Inflammatory macrophage treated with lipopolysaccharide for 1 hour (primary cell): ENCODE measurements around the gene YBX2.

Experiments used
- DNase-seq, 2 donors: peaks; one replicate each; pipeline ENCODE4 v3.0.0-alpha.2; 2020 to 2022

The YBX2 gene

DNA sequence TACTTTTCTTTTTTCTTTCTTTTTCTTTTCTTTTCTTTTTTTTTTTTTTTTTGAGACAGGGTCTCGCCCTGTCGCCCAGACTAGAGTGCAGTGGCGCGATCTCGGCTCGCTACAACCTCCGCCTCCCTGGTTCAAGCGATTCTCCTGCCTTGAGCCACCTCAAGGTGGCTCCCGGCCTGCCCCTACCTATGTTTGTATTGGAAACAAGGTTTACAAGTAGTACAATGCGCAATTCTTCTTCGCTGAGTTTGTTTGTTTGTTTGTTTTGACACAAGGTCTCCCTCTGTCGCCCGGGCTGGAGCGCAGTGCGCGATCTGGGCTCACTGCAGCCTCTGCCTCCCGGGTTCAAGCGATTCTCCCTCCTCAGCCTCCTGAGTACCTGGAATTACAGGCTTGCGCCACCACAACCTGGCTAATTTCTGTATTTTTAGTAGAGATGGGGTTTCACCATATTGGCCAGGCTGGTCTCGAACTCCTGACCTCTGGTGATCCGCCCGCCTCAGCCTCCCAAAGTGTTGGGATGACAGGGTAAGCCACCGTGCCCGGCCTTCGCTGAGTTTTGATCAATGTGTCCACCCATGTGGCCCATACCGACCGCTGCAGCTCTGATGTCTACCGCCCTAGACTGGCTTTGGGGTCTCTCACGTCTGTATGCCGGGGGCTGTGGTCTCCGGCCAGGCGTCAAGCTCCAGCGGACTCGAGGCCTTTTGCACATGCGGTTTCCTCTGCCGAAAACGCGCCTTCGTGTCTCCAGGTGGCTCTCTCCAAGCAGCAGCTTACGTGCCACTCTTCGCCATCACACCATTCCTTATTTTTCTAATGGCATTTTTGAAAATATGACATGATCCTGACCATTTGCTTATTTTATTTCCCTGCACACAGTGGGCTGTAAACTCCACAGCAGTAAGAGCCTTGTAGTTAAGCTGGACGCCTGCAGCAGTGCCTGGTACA, 1.1 kb upstream of the YBX2 start:
- DNase-seq: no peak

DNA sequence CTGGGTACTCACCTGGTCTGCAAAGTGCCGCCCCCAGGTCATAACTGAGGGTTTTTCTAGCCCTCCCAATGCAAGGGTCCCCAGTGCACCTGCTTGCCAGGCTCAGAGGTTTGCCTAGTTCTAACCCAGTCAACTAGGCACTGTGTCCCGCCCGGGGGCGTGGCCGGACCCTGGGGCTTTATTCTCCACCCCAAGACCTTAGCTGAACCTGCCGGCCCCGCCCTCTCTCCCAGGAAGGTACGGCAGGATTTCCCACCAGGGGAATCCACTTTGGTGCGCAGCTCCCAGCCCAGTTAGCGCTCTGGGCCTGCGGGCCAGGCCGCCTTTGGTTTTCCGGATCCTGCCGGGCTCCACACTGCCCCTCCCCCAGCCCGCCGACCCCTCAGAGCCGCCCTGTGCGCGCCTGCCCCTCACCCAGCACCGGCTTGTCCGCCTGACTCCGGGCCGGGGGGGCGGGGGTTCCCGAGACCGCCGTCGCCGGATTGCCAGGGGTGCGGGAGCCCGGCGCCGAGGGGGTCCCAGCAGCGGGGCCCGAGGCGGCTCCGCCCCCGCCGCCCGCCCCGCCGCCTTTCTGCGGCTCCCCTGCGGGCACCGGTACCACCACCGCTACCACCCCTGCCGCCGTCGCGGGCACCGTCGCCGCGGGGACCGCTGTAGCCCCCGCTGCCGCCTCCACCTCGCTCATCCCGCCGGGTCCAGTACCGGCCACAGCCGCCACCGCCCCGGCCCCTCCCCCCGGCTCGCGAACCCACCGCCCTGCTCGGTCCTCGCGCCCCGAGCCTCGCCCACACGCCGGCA, 424 bp downstream of the YBX2 start:
- DNase-seq: no peak

DNA sequence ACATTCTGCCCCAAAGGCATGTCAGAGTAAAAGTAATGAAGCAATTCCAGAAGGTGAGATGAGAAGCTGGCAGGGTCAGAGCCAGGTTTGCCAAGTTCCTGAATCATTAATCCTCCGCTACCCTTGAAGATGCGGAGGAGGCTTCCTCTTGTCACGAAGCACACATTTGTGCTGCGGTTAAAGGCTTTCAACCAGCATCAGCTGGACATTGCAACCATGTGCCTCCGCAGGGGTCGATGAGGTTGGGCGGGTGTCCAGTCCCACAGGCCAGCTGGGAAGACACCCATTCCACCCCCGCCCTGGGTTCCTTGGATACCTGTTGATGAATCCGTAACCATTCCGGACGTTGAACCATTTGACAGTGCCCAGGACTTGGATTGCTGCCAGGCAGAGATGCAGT, 1.3 kb downstream of the YBX2 start:
- DNase-seq: no peak

DNA sequence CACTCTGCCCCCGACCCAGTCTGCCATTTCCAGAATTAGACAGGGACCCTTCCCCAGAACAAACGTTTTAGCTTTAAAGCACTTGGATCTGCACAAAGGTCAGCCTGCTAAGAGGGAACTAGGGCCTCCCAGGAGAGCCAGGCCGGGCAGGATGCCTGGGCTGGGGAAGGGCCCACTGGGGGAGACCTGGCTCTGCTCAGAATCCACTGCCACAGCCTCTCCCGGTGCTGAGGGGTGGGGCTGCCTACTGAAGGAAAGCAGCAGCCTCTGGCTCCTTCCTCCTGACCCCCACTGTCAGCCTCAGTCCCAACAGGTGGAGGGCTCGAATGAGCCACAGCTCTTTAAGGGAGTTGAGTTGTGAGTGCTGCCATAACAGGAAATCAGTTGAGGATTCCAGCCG, 1.7 kb downstream of the YBX2 start:
- no peak for DNase-seq

DNA sequence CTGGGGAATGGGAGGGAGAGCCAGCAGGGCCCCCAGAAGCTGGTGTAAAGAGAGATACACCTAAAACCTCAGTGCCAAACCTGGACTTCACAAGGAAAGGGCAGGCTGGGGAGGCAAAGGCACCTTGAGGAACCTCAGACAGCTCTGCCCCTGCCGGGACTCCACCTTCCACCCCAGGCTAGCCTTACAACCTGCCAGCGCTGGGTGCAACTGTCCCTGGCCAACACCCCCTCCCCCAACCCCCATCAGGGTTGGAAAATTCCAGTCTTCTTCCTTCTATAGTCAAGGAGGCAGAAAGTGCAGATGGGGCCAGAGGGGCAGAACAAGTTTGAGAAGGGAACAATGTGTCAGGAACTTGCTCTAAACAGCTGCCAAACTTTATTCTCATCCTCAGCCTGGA, 2.2 kb downstream of the YBX2 start:
- DNase-seq: no peak

DNA sequence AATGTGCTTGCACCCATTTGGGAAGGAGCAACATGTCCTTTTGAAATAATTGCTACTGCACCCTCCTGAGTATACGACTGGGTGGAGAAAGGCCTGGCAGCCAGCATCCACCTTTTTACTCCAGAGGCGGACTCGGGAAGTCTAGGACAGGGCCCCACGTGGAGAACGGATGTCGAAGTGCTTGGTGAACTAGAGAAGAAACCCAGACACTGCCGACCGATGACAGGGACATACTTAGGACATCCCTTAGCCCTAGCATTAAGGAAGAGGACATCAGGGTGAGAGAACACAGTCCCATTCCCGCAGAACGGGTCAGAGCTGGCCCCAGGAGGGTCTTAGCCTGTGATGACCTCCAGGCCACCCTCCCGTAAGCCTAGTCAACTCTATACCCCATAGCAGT, 3.8 kb downstream of the YBX2 start:
- DNase-seq: no peak

DNA sequence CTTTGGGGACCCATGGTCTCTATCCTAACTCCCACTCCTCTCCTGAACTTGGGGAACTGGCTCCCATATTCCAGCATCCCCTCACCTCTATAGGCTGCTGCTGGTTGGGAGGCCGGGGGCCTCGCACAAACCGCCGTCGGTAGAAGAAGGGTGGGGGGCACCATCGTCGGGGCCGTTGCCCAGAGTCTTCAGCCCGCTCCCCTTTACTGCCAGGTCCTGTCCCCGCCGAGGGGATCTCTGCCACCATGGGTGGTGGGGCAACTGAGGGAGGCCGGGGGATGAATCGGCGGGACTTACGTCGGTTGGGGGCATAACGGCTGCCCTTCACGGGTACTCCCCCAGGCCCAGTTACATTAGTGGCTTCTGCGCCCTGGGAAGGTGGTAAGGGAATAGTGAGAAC, 4.3 kb downstream of the YBX2 start:
- DNase-seq: no peak

DNA sequence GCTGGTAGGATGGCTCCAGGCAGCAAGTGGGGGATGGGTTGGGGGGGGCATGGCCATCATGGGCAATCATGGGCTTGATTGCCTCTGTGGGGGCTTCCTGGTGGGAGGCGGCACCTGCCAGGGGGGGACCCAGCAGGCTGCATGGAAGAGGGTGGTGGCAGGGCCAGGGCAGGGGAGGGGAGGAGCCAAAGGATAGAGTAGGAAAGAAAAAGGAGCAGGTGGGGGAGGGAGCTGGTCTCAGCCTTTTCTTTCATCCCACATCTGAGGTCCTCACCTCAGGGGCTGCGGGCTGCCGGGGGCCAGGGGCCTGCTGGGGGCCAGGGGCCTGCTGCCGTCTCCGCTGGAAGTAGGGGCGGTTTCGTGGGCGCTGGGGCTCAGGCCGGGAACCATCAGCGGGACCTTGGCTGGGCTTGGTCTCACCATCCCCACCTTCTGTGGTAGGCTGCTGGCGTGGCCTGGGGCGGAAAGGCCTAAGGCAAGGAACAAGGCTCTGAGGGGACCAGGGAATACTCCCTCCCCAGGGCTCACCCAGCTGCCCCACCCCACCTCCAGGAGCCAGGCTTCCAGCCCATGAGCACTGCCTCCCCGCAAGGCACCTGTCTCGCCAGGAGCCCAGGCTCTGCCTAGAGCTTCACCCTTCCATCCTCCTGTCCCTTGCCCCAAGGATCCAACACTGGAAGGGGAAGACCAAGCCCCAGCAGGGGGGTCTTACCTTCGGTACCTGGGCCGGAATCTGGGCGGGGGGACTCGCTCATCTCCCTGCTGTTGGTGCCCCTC, 5.0 kb downstream of the YBX2 start:
- no peak for DNase-seq

DNA sequence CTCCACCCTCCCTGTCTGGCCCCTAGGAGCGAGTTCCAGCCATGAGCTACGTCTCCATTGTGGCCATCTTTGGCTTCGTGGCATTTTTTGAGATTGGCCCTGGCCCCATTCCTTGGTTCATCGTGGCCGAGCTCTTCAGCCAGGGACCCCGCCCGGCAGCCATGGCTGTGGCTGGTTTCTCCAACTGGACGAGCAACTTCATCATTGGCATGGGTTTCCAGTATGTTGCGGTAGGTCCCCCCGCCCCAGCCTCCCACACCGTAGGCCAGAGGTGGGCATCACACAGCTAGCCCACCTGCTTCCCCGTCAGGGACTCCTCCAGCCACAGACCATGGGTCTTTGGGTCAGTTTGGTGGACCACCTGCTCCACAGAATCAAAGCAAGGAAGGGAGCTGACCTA, 8.8 kb downstream of the YBX2 start:
- no peak for DNase-seq

DNA sequence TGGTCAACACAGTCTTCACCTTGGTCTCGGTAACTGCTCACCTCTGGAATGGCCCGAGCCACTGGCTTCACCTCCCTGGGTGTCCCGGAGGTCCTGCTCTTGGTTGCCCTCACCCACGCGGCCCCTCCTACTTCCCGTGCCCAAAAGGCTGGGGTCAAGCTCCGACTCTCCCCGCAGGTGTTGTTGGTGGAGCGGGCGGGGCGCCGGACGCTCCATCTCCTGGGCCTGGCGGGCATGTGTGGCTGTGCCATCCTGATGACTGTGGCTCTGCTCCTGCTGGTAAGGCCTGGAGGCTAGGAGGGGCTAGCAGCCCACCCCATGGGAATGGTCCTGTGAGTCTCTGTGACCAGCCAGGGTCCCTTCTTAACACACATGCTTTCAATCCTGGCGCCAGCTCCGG, 9.5 kb downstream of the YBX2 start:
- no peak for DNase-seq

DNA sequence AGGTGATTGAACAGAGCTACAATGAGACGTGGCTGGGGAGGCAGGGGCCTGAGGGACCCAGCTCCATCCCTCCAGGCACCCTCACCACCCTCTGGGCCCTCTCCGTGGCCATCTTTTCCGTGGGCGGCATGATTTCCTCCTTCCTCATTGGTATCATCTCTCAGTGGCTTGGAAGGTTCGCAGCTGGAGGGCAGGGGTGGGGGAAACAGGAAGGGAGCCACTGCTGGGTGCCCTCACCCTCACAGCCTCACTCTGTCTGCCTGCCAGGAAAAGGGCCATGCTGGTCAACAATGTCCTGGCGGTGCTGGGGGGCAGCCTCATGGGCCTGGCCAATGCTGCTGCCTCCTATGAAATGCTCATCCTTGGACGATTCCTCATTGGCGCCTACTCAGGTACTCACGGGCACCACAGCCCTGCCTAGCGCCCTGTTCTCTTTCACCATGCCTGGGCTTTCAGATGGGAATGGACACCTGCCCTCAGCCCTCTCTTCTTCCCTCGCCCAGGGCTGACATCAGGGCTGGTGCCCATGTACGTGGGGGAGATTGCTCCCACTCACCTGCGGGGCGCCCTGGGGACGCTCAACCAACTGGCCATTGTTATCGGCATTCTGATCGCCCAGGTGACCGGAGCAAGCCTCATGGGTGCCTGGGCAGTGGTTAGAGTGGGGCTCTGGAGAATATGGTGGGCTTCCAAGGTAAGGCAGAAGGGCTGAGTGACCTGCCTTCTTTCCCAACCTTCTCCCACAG, 10.8 kb downstream of the YBX2 start:
- peak; percentile 29 to 38 for DNase-seq

DNA sequence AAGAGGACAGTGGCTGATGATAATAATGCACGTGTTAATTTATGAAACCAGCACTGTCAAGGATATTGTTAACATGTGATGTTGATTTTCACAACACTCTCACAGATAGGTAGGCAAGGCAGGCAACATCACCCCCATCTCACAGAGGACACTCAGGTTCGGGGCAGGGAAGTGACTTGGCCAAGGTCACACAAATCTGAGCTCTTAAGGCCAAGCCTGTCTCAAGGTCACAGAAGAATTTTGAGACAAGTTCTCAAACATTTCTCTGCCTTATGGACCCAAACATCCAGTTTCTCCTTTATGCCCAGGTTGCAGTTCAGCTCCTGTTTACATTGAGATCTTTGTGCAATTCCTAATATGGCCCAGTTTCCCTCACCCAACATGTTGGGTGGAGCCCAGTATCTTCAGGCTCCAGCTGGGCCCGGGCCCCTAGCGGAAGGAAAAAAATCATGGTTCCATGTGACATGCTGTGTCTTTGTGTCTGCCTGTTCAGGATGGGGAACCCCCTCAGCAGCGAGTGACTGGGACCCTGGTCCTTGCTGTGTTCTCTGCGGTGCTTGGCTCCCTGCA, 11.6 kb downstream of the YBX2 start:
- peak in 1 of 2 donors; percentile 27 for DNase-seq

DNA sequence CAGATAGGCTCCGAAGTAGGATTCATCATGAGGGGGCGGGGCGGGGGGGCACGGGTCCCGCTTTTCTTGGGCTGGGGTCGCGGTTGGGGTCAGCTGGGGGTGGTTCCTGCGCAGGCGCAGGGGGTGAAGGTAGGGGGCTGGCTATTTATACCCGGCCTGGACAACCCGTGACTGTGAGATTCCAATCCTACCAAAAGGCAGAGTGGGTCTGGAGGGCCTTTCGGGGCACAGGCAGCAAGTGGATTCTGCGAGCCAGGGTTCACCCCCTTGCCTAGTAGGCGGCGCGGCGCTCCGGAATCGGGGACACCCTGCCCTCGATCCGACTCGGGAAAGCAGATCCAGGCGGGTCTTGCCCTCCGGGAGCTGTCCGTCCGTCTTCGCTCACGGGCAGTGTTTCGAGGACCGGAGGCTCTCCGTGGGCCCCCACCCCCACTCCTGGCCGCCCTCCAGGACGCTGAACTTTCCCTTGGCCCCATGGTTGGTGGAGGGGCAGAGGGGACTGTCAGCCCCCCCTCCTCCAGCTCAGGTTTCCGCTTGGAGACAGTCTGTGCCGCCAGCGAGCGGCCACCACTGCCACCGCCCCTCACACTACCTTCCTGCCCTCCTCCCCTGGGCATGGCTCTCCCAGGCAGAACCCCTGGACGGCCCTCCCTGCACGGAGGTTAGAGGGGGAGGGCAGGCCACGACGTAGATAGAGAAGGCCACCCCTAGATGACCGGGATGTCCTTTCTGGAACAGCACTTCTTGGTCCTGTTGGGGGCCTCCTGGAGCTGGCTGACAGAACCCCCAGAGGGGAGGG, 12.3 kb downstream of the YBX2 start:
- DNase-seq: no peak

DNA sequence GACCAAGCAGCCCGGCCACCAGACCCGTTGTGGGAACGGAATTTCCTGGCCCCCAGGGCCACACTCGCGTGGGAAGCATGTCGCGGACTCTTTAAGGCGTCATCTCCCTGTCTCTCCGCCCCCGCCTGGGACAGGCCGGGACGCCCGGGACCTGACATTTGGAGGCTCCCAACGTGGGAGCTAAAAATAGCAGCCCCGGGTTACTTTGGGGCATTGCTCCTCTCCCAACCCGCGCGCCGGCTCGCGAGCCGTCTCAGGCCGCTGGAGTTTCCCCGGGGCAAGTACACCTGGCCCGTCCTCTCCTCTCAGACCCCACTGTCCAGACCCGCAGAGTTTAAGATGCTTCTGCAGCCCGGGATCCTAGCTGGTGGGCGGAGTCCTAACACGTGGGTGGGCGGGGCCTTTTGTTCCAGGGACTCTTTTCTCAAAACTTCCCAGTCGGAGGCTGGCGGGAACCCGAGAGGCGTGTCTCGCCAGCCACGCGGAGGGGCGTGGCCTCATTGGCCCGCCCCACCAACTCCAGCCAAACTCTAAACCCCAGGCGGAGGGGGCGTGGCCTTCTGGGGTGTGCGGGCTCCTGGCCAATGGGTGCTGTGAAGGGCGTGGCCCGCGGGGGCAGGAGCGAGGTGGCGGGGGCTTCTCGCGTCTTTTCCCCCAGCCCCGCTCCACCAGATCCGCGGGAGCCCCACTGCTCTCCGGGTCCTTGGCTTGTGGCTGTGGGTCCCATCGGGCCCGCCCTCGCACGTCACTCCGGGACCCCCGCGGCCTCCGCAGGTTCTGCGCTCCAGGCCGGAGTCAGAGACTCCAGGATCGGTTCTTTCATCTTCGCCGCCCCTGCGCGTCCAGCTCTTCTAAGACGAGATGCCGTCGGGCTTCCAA, 13.1 kb downstream of the YBX2 start, which contains the start of gene SLC2A4:
Gene SLC2A4 (plus strand): TSS at position 645 of the 879 bp plus-strand sequence. CDS start 217 bp downstream, at position 862.
- DNase-seq: peak; percentile 96 to 98

DNA sequence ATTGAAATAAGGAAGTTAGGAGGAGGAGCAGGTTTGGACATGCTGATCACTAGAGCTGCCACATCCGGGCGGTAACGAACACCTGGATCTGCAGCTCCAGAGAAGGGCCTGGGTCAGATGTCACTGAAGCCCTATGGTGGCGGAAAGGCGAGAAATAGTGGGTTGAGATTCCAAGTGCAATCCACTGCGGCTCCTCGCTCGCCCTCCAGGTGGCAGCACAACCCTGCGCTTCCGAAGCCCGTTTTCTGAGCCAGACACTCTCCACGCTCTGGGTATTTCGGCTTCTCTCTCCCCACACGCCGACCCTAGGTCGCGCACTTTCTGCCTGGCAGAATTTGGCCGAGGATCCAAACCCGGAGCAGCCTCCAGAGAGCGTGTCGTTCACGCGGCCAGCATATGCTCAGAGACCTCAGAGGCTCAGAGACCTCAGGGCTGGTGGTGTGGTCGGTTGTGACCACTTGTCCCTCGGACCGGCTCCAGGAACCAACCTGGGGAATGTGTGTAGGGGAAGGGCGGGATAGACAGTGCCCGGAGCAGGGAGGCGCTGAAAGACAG, 13.8 kb downstream of the YBX2 start:
- peak; percentile 70 to 96 for DNase-seq

DNA sequence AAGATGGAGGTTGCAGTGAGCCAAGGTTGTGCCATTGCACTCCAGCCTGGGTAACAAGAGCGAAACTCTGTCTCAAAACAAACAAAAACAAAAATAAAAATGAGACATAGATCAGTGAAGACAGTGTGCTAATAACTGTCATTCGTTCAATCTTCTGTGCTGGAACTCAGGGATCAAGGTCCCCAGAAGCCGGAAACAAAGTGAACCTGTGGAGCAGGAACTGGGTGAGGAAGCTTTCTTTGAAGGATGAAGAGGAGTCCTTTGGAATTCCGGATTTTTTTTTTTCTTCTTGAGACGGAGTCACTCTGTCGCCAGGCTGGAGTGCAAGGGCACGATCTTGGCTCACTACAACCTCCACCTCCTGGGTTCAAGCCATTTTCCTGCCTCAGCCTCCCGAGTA, 15.0 kb downstream of the YBX2 start:
- DNase-seq: no peak

DNA sequence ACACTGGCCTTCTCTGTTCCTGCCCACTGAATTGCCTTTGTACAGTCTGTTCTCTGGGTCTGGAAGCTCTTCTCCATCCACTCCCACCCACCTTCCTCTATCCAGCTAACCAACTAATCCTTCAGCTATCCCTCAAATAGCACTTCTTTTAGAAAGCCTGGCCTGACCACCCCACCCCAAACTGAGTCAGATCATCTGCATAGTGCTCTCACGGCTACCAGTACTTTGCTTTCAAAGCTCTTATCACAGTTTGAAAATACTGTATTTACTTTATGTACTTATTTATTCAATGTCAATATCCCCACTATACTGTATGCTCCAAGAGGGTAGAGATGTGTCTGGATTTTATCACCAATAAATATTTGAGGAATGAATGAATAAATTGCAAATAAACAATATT, 27.7 kb downstream of the YBX2 start:
- DNase-seq: no peak

DNA sequence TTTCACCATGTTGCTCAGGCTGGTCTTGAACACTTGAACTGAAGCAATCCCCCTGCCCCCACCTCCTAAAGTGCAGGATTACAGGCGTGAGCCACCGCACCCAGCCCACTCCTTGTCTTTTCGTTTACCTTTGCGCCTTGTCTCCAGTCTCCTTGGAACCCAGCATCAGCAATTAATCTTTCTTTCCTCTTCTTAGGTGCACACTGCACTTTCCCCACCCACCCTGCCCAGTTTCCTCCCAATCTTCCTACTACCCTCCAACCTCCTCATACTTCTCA, 30.7 kb downstream of the YBX2 start:
- DNase-seq: no peak

DNA sequence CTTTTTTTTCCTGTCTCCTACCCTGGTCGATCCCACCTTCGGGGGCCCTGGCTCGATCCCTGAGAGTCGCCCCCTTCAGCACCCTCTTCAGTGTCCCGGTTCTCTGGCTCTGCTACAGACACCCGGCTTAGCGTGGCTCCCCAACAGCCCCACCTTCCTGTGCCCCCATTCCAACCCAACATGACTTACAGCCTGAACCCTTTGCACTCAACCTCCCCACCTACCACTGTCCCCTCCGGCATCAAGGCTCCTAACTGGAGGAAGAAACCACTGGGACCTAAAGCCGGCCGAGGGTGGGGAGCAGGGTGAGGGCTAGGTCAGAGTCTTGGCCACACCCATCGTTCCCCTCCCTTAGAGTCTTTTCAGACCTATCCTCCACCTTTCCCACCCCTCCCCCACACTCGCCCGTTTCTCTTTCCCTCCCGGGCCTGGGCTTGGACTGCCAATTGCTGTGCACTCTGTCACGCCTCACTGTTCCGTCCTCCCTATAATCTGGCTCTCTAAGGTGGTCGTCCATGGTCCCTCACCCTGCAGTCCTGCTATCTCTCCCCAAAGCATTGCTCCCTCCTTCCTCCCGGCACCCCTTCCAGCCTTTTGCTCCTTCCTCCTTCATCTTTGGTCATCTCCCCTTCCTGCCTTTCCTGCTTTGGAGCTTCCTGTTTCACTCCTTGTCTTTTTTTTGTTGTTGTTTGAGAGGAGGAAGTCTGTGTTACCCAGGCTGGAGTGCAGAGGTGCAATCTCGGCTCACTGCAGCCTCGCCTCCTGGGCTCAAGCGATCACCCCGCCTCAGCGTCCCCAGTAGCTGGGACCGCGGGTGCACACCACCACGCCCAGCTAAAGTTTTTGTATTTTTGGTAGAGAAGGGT, 31.3 kb downstream of the YBX2 start:
- DNase-seq: peak in 1 of 2 donors; percentile 34
